Natural killer cell (primary cell): Measurements from ENCODE around the gene DUSP15. TPM values are rescaled to one million over a fixed set of nuclear protein-coding genes. Genes with fewer than 3 reads are reported as not detected.

ENCODE experiments used
- ATAC-seq, 3 donors: fragments of 150-1000 bp in 2 of 3; fragments of 200-7000 bp in 1 of 3; cut with Tn5 transposase; 1 replicate in 1 of 3; 2 replicates in 2 of 3; pipeline ENCODE4 v1.10.0; 2021; ENCODE audit warnings: mild to moderate bottlenecking in 2 of 3, moderate library complexity in 2 of 3
- DNase-seq, 2 donors: peaks; one replicate each; pipeline versions ENCODE4 v3.0.0 to v3.0.0-alpha.2; 2013 to 2021; ENCODE audit warnings: mixed read lengths in 1 of 2
- H3K27ac ChIP-seq: one replicate; pipeline ENCODE4 v1.5.1; 2013; ENCODE audit warnings: mild to moderate bottlenecking, low read length
- H3K27me3 ChIP-seq: one replicate; pipeline ENCODE4 v1.6.1; 2013; ENCODE audit warnings: low read length; ENCODE audit not compliant: control insufficient read depth, insufficient read depth
- H3K36me3 ChIP-seq: one replicate; pipeline ENCODE4 v1.6.1; 2013; ENCODE audit warnings: low read length; ENCODE audit not compliant: control insufficient read depth, insufficient read depth
- H3K4me1 ChIP-seq: one replicate; pipeline ENCODE4 v1.6.1; 2013; ENCODE audit warnings: low read length; ENCODE audit not compliant: control insufficient read depth, insufficient read depth
- H3K4me3 ChIP-seq: one replicate; pipeline ENCODE4 v1.5.1; 2013; ENCODE audit warnings: low read length
- H3K9me3 ChIP-seq: one replicate; pipeline ENCODE4 v1.6.1; 2013; ENCODE audit warnings: low read length; ENCODE audit not compliant: control insufficient read depth, insufficient read depth
- H3K27ac Mint-ChIP-seq, 2 donors: one replicate each; pipeline ENCODE4 v1.8.0; 2022; ENCODE audit warnings: mild to moderate bottlenecking in 2 of 2, mixed read lengths in 2 of 2, moderate library complexity in 1 of 2
- H3K27me3 Mint-ChIP-seq, 2 donors: one replicate each; pipeline ENCODE4 v1.8.0; 2022; ENCODE audit warnings: low read depth in 2 of 2, mixed read lengths in 2 of 2
- H3K36me3 Mint-ChIP-seq: one replicate; pipeline ENCODE4 v1.8.0; 2022; ENCODE audit warnings: mixed read lengths
- H3K4me1 Mint-ChIP-seq, 2 donors: one replicate each; pipeline ENCODE4 v1.8.0; 2022; ENCODE audit warnings: mixed read lengths in 2 of 2
- H3K4me3 Mint-ChIP-seq: one replicate; pipeline ENCODE4 v1.8.0; 2022; ENCODE audit warnings: mild to moderate bottlenecking, moderate library complexity, mixed read lengths
- H3K9me3 Mint-ChIP-seq, 2 donors: one replicate each; pipeline ENCODE4 v1.8.0; 2022; ENCODE audit warnings: mixed read lengths in 2 of 2
- CTCF ChIP-seq: fragments of 200-600 bp; IDR thresholded peaks from one replicate; pipeline ENCODE4 v1.8.0; 2022; ENCODE audit warnings: antibody characterized with exemption
- WGBS: methylation state at CpG from one replicate; pipeline ENCODE4 v1.1.7; 2013; ENCODE audit warnings: missing lambda C conversion rate; ENCODE audit not compliant: insufficient coverage; 5-methylcytosine and 5-hydroxymethylcytosine counted together
- intact Hi-C: fragments of 100-400 bp; cut with micrococcal nuclease; formaldehyde crosslinking; loops from one replicate; pipeline ENCODE4 v1.14.2; 2022
- total RNA-seq, 4 donors: library from RNA; stranded (reverse); fragments of 120-200 nt in 1 of 4; gene quantifications; one replicate each; pipeline versions ENCODE4 v1.2.3 to v1.2.4, GENCODE V29; 2013 to 2022

Gene DUSP15
- total RNA-seq, 3 donors from 2014 or later (not counting 1 experiment from before 2014, with no cell fraction given): not detected

GRCh38 chr20:31913431-31914157, 43.3 kb upstream of the DUSP15 start:
- Mint-ChIP-seq H3K9me3 (no peaks in the 10 kb centered on the region), H3K36me3 (no peaks in the 10 kb centered on the region), H3K4me1 (no peaks in the 10 kb centered on the region), H3K27ac (no peak overlapping the region), H3K27me3 (peaks cover 6 to 17% of the 10 kb centered on the region in 2 donors), H3K4me3 (no peak overlapping the region)
- intact Hi-C loops: no loop called here
- WGBS: 90% methylated on average over 15 of the region's 15 CpGs
- Histone ChIP-seq H3K27ac (no peak overlapping the region), H3K27me3 (no peaks in the 10 kb centered on the region), H3K9me3 (no peaks in the 10 kb centered on the region), H3K4me1 (no peaks in the 10 kb centered on the region), H3K36me3 (no peaks in the 10 kb centered on the region), H3K4me3 (no peak overlapping the region)
- DNase-seq (no peak), ATAC-seq (no peak)
- no peak for TF ChIP-seq CTCF

- Mint-ChIP-seq H3K27ac (no peak overlapping the region), H3K4me3 (no peak overlapping the region), H3K36me3 (no peaks in the 10 kb centered on the region), H3K27me3 (peaks cover 6 to 9% of the 10 kb centered on the region in 2 donors), H3K4me1 (peaks cover 5 to 6% of the 10 kb centered on the region in 2 donors), H3K9me3 (no peaks in the 10 kb centered on the region)
- no peak overlapping the region for H3K27ac ChIP-seq
- H3K36me3 ChIP-seq: no peaks in the 10 kb centered on the region
- TF ChIP-seq CTCF: no peak
- intact Hi-C loops: no loop called here
- H3K9me3 ChIP-seq: no peaks in the 10 kb centered on the region
- ATAC-seq: no peak
- DNase-seq: no peak
- no peaks in the 10 kb centered on the region for H3K27me3 ChIP-seq
- H3K4me1 ChIP-seq: no peaks in the 10 kb centered on the region
- 83% methylated on average over 3 of the region's 4 CpGs for WGBS
- no peak overlapping the region for H3K4me3 ChIP-seq
Measured at GRCh38 chr20:31910071-31910803, 39.9 kb upstream of the DUSP15 start.

- Mint-ChIP-seq H3K4me1 (peaks cover 5 to 6% of the 10 kb centered on the region in 2 donors), H3K27ac (no peak overlapping the region), H3K36me3 (no peaks in the 10 kb centered on the region), H3K27me3 (peaks cover 6 to 15% of the 10 kb centered on the region in 2 donors), H3K9me3 (no peaks in the 10 kb centered on the region), H3K4me3 (no peak overlapping the region)
- no peak overlapping the region for H3K27ac ChIP-seq
- no peak for DNase-seq
- no peak for ATAC-seq
- 92% methylated on average over 17 of the region's 17 CpGs for WGBS
- H3K4me1 ChIP-seq: no peaks in the 10 kb centered on the region
- H3K27me3 ChIP-seq: no peaks in the 10 kb centered on the region
- no peak for TF ChIP-seq CTCF
- intact Hi-C loops: no loop called here
- no peak overlapping the region for H3K4me3 ChIP-seq
- H3K9me3 ChIP-seq: no peaks in the 10 kb centered on the region
- no peaks in the 10 kb centered on the region for H3K36me3 ChIP-seq
Measured at GRCh38 chr20:31909253-31910070, 39.1 kb upstream of the DUSP15 start.
